PFSK-1 (cell line): ENCODE measurements around the gene NCAPD3.

Source experiments
- FOXP2 ChIP-seq: optimal IDR thresholded peaks from 2 replicates; pipeline ENCODE3; 2011; ENCODE audit warnings: borderline replicate concordance, control low read depth, inconsistent platforms; ENCODE audit not compliant: insufficient read depth; ENCODE audit errors: extremely low read length, extremely low read depth
- POLR2AphosphoS5 ChIP-seq: IDR thresholded peaks from 2 replicates; pipeline ENCODE4 v1.6.1; 2012; ENCODE audit warnings: low read depth, mild to moderate bottlenecking, control low read depth, low read length, moderate library complexity
- SIN3A ChIP-seq: IDR thresholded peaks from 2 replicates; pipeline ENCODE4 v1.6.1; 2012; ENCODE audit warnings: mild to moderate bottlenecking, low read length, moderate library complexity, borderline replicate concordance; ENCODE audit not compliant: insufficient read depth
- TAF1 ChIP-seq: IDR thresholded peaks from 2 replicates; pipeline ENCODE4 v1.6.1; 2012; ENCODE audit warnings: low read length, control low read depth, borderline replicate concordance; ENCODE audit not compliant: insufficient read depth
- TF ChIP-seq, protein P1 (sequence below), 2 experiments: IDR thresholded peaks; 2 replicates each; pipeline versions ENCODE4 v1.6.1 to v1.8.0; 2011 to 2012; ENCODE audit warnings: low read depth in 2 of 2, low read length in 2 of 2, control low read depth in 1 of 2, inconsistent platforms in 1 of 2, mild to moderate bottlenecking in 1 of 2, moderate library complexity in 1 of 2; ENCODE audit not compliant: insufficient read depth in 1 of 2

DNA sequence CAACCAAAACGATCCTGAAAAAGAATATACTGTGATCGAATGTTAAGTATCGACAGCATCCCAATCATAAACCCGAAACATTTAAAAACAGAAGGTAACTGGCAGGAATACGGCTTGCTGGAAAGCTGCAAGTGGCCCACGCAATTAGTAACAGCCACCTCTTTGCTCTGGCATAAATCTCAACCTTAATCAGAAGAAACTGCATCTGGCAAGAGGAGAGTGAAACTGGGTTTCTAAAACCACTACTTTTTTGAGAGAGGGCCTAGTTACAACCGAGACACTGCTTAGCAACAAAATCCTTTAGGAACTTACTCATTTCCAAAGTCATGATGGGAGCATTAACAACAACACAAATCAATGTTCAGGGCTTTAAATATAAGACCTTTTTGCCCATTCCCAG, 7.9 kb downstream of the NCAPD3 start:
- TF ChIP-seq POLR2AphosphoS5 = no peak
- TF ChIP-seq, protein P1, sequence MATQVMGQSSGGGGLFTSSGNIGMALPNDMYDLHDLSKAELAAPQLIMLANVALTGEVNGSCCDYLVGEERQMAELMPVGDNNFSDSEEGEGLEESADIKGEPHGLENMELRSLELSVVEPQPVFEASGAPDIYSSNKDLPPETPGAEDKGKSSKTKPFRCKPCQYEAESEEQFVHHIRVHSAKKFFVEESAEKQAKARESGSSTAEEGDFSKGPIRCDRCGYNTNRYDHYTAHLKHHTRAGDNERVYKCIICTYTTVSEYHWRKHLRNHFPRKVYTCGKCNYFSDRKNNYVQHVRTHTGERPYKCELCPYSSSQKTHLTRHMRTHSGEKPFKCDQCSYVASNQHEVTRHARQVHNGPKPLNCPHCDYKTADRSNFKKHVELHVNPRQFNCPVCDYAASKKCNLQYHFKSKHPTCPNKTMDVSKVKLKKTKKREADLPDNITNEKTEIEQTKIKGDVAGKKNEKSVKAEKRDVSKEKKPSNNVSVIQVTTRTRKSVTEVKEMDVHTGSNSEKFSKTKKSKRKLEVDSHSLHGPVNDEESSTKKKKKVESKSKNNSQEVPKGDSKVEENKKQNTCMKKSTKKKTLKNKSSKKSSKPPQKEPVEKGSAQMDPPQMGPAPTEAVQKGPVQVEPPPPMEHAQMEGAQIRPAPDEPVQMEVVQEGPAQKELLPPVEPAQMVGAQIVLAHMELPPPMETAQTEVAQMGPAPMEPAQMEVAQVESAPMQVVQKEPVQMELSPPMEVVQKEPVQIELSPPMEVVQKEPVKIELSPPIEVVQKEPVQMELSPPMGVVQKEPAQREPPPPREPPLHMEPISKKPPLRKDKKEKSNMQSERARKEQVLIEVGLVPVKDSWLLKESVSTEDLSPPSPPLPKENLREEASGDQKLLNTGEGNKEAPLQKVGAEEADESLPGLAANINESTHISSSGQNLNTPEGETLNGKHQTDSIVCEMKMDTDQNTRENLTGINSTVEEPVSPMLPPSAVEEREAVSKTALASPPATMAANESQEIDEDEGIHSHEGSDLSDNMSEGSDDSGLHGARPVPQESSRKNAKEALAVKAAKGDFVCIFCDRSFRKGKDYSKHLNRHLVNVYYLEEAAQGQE (IDR thresholded peaks at IDR 0.05; ENCODE audit: insufficient read depth in 1 of 2, low read depth in 2 of 2, low read length in 2 of 2) = no peak
- TF ChIP-seq TAF1 = no peak
- no peak for TF ChIP-seq FOXP2
- TF ChIP-seq SIN3A = no peak
